K562 (cell line): ENCODE data around the gene RTL10. TPM values are rescaled to one million over a fixed set of nuclear protein-coding genes. Genes with fewer than 3 reads are reported as not detected.

ENCODE experiments used
- ARID3B ChIP-seq: fragments of 250-450 bp; sonication (Bioruptor Pico); IDR thresholded peaks from 2 replicates; pipeline ENCODE4 v1.4.0; 2020; ENCODE audit warnings: borderline replicate concordance
- ETS1 ChIP-seq: conservative IDR thresholded peaks from 2 replicates; pipeline ENCODE4 v1.6.1; 2011; ENCODE audit warnings: low read depth, mild to moderate bottlenecking, low read length; ENCODE audit not compliant: control insufficient read depth
- ETV1 ChIP-seq: fragments of 450-650 bp; conservative IDR thresholded peaks from 2 replicates; pipeline ENCODE4 v1.6.1; 2016; ENCODE audit warnings: missing genetic modification characterization, control low read depth, low read depth, missing compliant biosample characterization
- HOMEZ ChIP-seq: fragments of 250-450 bp; sonication (Bioruptor Pico); IDR thresholded peaks from 2 replicates; pipeline ENCODE4 v1.4.0; 2020; ENCODE audit warnings: mild to moderate bottlenecking, moderate library complexity
- KLF13 ChIP-seq: fragments of 450-650 bp; IDR thresholded peaks from 2 replicates; pipeline ENCODE4 v1.6.1; 2016; ENCODE audit warnings: missing genetic modification characterization, low read depth, mild to moderate bottlenecking, missing compliant biosample characterization, moderate library complexity, borderline replicate concordance
- KLF16 ChIP-seq: IDR thresholded peaks from 2 replicates; pipeline ENCODE4 v1.6.1; 2016; ENCODE audit warnings: antibody characterized with exemption
- LEF1 ChIP-seq: fragments of 450-650 bp; IDR thresholded peaks from 2 replicates; pipeline ENCODE4 v1.6.1; 2016; ENCODE audit warnings: mild to moderate bottlenecking
- MAFK ChIP-seq: IDR thresholded peaks from 2 replicates; pipeline ENCODE4 v1.6.1; 2011; ENCODE audit warnings: low read length, improper control_type of control experiment
- NFXL1 ChIP-seq: fragments of 450-650 bp; formaldehyde crosslinking; IDR thresholded peaks from 2 replicates; pipeline ENCODE4 v1.4.0; 2021; ENCODE audit warnings: mild to moderate bottlenecking
- RBBP5 ChIP-seq: fragments of 200-600 bp; sonication (generic); IDR thresholded peaks from 2 replicates; pipeline ENCODE4 v1.6.1; 2012; ENCODE audit warnings: borderline replicate concordance, mild to moderate bottlenecking, low read length, control low read depth, inconsistent platforms; ENCODE audit not compliant: insufficient read depth, poor library complexity, severe bottlenecking
- SAFB ChIP-seq: fragments of 200-400 bp; formaldehyde crosslinking; IDR thresholded peaks from 2 replicates; pipeline ENCODE4 v1.6.1; 2017; ENCODE audit warnings: low read depth, low read length, borderline replicate concordance
- SP2 ChIP-seq: IDR thresholded peaks from 2 replicates; pipeline ENCODE4 v1.6.1; 2011; ENCODE audit warnings: mild to moderate bottlenecking, low read depth, low read length, moderate library complexity; ENCODE audit not compliant: poor library complexity, severe bottlenecking; ENCODE audit errors: extremely low read depth
- SRF ChIP-seq, 2 experiments: fragments of 250-450, 450-650 bp in 1 of 2; sonication (Bioruptor Pico) in 1 of 2; sonication (generic) in 1 of 2; formaldehyde crosslinking; IDR thresholded peaks; 2 replicates each; pipeline versions ENCODE4 v1.5.0 to v1.5.1; 2020 to 2022; ENCODE audit warnings: mild to moderate bottlenecking in 1 of 2, missing genetic modification reagents in 1 of 2
- THRB ChIP-seq: fragments of 450-650 bp; formaldehyde crosslinking; conservative IDR thresholded peaks from 2 replicates; pipeline ENCODE4 v1.4.0; 2022; ENCODE audit warnings: mild to moderate bottlenecking, missing genetic modification characterization
- U2AF2 ChIP-seq: fragments of 200-400 bp; formaldehyde crosslinking; optimal IDR thresholded peaks from 2 replicates; pipeline ENCODE3; 2017; ENCODE audit warnings: low read depth, mild to moderate bottlenecking, low read length
- VEZF1 ChIP-seq: fragments of 200-800 bp; sonication (Bioruptor generic); IDR thresholded peaks from 2 replicates; pipeline ENCODE4 v1.6.1; 2017; ENCODE audit warnings: missing genetic modification characterization, missing compliant biosample characterization
- ZNF766 ChIP-seq: fragments of 200-800 bp; sonication (Bioruptor generic); conservative IDR thresholded peaks from 2 replicates; pipeline ENCODE4 v1.6.1; 2016; ENCODE audit warnings: missing genetic modification characterization, missing compliant biosample characterization
- polyA plus RNA-seq, 8 experiments: library from polyadenylated mRNA; depleted of rRNA in 4 of 8; stranded (reverse) in 5 of 8; unstranded in 3 of 8; fragments of >200 nt; fragmentation: Nextera tagmentation in 2 of 8; fragmentation: Illumina TruSeq in 1 of 8; extraction: Ambion mirVana in 2 of 8; extraction: Trizol in 1 of 8; gene quantifications; 2 replicates each; pipeline versions ENCODE4 v1.2.1 to v1.2.3, GENCODE V29; 2011 to 2014; ENCODE audit warnings: inconsistent platforms in 1 of 8, missing spikeins in 1 of 8
- total RNA-seq, 7 experiments: library from RNA; depleted of rRNA in 6 of 7; stranded (reverse); fragments of >200 nt in 6 of 7; fragmentation: Illumina TruSeq in 2 of 7; extraction: Trizol in 2 of 7; gene quantifications; 2 replicates each; pipeline versions ENCODE4 v1.2.1 to v1.2.3, GENCODE V29; 2011 to 2021; ENCODE audit warnings: low replicate concordance in 1 of 7
- TF ChIP-seq, protein P1 (sequence below): fragments of 450-650 bp; IDR thresholded peaks from 2 replicates; pipeline ENCODE4 v1.6.1; 2016; ENCODE audit warnings: antibody characterized with exemption

The RTL10 gene
- total and polyA plus RNA-seq, 9 of the 15 experiments (the other 6 are each of a cell fraction or from before 2014, with no cell fraction given): 19.8 to 75.5 (median 32.5) TPM

DNA sequence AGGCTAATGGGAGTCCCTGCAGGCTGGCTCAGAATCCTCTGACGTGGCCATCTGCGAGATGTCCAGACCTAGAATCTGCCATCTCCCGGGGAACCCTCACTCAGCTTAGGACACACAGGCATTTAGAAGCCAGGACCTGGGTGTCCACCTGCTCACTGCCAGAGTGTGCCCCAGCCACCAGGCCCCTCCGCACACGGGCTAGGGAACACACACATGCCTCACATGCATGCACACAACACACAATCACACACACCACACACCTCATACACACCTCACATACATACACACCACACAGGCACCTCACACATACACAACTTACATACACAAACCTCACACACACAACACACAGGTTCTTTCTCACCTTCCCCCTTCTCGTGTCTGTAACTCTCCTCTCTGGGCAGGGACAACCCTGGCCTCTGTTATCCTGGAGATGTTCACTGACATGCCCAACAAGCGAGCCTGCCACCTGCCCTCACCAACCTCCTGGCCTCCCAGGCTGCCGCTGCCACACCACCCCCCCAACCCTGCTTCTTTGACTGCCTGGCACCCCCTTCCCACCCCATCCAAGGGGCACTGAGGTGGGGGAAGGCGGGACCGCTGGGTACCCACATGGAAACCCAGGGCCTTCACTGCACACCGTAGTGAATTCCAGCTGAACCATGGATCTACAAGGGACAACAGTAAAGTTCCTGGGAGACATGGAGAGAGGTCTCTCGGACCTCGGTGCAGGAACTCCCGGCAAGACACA is 38.1 kb downstream of the RTL10 start (continued):
- TF ChIP-seq SP2 (no peak), VEZF1 (CRISPR knock-in tag) (no peak), RBBP5 (peak; percentile 6), SRF (CRISPR knock-in tag; IDR thresholded peaks at IDR 0.05) (no peak), ARID3B (CRISPR knock-in tag) (no peak), MAFK (no peak), ZNF766 (no peak), ETV1 (tag) (no peak), SAFB (no peak), ETS1 (no peak), THRB (CRISPR knock-in tag) (peak; percentile 93), KLF16 (no peak), U2AF2 (no peak), HOMEZ (no peak), KLF13 (tag) (no peak), LEF1 (no peak), NFXL1 (CRISPR knock-in tag) (no peak)
- TF ChIP-seq, protein P1, sequence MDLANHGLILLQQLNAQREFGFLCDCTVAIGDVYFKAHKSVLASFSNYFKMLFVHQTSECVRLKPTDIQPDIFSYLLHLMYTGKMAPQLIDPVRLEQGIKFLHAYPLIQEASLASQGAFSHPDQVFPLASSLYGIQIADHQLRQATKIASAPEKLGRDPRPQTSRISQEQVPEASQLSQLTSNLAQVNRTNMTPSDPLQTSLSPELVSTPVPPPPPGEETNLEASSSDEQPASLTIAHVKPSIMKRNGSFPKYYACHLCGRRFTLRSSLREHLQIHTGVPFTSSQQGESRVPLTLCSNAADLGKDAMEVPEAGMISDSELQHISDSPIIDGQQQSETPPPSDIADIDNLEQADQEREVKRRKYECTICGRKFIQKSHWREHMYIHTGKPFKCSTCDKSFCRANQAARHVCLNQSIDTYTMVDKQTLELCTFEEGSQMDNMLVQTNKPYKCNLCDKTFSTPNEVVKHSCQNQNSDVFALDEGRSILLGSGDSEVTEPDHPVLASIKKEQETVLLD: peak; percentile 69; the same call in 1 of the 2 replicates
